Anterior cingulate cortex (tissue), 58 donors: ENCODE results near the gene ULK2.
"Not testable (repeated sequence)": the region's sequence is repeated elsewhere in the genome, so short reads cannot be mapped to it uniquely, and the experiment has no call there.

ENCODE experiments used
- DNase-seq, 58 donors: peaks; one replicate each; lab custom pipeline; 2025; lab: John Stamatoyannopoulos, UW

The ULK2 gene

DNA sequence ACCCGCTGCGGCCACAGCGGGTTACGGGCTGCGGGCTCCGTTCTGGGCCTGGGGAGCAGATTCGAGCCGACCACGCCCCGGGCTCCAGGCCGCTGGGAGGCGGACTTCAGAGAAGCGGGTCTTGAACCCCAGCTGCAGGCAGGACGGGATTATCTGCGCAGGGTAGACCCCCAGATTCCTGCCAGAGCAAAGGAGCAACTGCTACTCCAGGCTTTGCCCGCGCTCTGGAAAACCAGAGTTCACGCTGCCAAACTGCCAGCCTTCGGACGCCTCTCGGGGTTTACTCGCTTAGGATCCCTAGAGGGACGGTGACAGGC lies 301 bp upstream of the ULK2 start:
- peak in 12 of 58 donors; percentile 32 to 73 (median 68) for DNase-seq

DNA sequence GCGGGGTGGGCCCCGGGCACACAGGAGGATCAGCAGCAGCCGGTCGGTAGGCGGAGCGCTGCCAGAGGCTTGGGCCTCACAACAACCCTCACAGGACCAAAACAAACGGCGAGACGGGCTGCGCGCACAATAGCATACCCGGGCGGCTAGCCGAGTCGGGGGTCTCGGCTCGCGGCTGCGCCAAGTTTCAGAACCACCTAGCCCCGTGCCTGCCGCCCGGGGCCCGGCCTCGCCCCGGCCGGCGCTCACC lies 732 bp downstream of the ULK2 start:
- DNase-seq: peak in 48 of 58 donors; percentile 24 to 73 (median 54)

DNA sequence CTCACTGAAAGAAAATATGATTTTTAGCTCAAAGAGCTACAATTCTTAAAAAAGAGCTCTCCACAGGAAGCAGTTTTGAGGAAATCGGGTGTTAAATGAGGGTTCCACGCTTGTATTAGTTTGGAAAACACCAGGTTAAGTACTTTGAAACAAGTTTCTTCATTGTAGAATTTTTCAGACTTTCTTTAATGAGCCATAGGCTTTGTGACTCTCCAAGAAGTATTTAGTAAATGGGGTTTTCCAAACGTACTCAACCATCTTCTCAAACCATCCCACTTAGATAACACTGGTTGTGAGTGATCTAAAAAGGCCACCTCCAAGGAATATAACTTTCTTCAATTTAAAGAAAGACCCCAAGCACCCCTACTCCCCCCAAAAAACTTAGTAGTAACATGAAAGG lies 2.7 kb downstream of the ULK2 start:
- no peak for DNase-seq

DNA sequence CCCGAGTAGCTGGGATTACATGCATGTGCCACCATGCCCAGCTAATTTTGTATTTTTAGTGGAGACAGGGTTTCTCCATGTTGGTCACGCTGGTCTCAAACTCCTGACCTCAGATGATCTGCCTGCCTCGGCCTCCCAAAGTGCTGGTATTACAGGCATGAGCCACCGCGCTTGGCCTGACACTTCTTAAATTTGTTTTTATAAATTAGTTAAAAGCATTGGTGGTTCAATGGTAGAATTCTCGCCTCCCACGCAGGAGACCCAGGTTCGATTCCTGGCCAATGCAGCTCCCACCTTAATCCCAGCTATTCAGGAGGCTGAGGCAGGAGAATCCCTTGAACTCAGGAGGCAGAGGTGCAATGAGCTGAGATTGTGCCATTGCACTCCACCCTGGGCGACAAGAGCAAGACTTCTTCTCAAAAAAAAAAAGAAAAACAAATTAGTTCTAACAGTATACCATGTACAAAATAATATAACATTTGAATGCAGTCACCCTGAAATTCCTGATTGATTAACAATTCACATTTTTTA lies 7.0 kb downstream of the ULK2 start:
- DNase-seq: not testable (repeated sequence)

DNA sequence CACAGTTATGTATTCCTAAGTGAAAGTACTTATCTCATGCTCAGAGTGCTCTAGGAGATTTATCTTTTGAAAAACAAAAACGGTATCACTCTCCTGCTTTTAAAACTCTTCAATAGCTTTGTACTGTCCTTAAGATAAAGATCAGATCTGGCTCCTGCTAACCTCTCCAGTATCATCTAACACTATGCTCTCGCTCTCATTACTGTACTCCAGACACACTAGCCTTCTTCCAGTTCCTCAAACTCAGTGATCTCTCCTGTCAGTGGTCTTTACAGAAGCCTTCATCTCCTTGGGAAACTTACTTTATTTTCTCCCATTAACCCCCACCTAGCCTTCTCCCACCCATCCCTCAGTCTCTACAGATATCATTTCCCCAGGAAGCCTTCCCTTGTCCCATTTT lies 10.1 kb downstream of the ULK2 start:
- DNase-seq: no peak

DNA sequence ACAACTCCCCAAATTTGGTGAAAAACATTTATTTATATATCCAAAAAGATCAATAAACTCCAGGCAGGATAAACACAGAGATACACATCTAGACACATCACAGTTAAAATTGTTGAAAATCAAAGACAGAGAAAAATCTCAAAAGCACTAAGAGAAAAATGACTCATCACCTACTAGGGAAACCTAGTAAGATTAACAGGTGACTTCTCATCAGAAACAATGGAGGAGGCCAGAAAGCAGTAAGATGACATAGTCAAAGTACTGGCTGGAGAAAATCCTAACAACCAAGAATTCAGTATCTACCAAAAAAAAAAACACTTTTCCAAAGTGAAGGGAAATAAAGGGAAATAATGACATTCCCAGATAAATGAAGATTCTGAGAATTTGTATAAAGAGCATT lies 33.8 kb downstream of the ULK2 start:
- DNase-seq: no peak

DNA sequence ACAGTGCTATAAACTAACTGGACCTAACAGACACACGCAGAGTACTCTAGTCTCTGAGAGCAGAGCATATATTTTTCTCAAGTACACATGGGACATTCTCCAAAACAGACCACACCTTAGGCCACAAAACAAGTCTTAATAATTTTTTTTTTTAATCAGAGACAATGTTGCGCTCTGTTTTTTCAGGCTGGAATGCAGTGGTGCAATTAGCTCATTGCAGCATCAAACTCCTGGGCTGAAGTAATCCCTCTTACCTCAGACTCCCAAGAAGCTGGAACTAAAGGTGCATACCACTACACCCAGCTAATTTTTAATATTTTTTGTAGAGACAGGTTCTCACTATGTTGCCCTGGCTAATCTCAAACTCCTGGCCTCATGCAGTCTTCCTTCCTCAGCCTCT lies 37.7 kb downstream of the ULK2 start:
- no peak for DNase-seq

DNA sequence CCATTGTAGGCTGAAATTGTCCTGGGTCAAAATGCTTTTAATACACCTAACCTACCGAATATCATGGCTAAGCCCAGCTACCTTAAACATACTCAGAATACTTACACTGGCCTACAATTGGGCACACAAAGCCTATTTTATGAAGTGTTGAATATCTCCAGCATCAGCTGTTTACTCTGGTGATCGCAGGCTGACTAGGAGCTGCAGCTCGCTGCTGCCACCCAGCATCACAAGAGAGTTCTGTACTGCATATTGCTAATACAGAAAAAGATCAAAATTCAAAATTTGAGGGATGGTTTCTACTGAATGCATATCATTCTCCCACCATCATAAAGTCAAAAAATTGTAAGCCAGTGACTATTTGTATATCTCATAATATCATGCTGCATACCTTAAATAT lies 55.3 kb downstream of the ULK2 start:
- peak in 26 of 58 donors; percentile 1 to 43 (median 16) for DNase-seq

DNA sequence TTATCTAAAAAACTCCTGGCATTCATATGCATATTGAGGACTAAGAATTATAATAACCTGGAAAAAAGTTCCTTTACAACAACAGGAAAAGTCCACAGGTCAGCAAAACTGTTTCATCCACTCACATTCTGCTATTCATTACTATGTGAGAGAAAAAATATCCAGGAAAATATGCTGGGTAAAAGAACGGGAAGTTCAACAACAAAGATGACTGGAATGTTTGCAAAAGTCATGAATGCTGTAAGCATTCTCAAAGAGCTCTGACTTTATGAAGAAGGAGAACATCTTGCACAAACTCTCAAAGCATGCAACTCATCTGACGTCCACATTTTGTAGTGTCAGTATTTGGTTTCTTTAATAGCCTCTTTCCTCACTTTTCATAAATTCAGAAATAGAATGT lies 62.7 kb downstream of the ULK2 start:
- no peak for DNase-seq

DNA sequence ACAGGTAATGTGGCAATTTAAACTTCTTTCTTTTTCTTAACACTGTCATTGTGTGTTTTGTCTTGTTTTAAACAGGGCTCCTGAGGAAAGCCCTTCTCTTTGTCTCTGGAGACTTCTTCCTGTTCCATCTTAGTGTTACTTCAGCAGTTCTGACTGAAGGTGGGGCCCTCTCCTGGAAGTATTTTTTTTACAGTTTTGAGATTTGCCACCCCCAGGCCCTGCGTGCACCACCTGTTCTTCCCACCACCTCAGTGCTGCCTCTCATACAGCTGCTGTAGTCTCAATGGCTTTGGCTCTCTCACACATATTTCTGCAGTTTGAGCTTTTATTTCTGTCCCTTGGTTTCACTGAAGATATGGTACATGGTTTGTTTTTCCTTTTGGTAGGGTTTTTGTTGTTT lies 67.2 kb downstream of the ULK2 start:
- no peak for DNase-seq

DNA sequence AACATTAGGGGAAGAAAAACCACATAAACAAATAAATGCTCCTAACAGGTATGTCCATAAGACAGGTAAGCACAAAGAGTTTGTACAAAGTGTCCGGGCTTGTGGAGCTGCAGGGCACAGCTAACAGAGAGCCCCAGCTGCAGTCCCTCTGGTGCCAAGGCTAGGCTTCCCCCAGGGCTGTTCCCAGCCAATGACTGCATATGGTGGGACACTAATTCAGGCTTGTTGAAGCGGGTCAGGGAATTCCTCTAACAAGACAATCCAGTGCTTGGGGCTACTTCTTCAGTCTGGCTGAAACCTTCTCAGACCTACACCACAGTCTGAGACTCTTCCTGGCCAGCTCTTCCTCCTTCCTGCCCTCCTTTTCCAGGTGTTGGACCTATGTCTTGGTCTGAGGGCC lies 67.9 kb downstream of the ULK2 start:
- no peak for DNase-seq

DNA sequence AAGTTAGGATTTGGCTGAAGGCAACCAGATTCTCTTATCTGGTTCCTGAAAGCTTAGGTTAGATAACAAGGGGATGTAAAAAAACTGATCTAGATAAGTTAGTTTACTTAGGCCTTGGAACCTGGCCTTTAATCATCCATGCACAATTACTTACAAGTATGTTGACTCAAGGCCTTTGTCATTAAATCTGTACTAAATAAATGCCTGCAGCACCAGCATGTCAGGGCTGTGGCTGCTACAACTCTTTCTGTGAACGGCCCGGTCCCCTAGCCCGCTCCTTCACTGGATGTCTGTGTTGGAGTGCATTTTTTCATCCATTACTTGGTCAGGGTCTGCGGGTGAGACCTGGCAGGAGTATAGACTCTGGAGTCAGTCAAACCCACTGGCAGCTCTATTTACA lies 71.3 kb downstream of the ULK2 start:
- no peak for DNase-seq

DNA sequence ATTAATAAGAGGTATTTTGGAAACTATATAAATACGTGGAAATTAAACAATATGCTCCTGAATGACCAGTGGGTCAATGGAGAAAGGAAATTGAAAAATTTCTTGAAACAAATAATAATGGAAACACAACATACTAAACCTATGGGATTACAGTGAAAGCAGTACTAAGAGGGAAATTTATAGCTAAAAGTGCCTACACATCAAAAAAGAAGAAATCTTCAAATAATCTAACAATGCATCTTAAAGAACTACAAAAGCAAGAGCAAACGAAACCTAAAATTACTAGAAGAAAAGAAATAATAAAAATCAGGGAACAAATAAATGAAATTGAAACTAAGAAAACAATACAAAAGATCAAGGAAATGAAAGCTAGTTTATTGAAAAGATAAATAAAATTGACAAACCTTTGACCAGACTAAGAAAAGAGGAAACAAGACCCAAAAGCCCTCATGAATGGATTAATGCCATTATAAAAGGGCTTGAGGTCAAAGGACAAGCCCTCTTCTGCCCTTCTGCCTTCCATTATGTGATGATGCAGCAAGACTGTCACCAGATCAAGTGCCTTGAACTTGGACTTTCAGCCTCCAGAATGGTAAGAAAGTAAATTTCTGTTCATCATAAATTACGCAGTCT lies 75.7 kb downstream of the ULK2 start:
- DNase-seq: no peak

DNA sequence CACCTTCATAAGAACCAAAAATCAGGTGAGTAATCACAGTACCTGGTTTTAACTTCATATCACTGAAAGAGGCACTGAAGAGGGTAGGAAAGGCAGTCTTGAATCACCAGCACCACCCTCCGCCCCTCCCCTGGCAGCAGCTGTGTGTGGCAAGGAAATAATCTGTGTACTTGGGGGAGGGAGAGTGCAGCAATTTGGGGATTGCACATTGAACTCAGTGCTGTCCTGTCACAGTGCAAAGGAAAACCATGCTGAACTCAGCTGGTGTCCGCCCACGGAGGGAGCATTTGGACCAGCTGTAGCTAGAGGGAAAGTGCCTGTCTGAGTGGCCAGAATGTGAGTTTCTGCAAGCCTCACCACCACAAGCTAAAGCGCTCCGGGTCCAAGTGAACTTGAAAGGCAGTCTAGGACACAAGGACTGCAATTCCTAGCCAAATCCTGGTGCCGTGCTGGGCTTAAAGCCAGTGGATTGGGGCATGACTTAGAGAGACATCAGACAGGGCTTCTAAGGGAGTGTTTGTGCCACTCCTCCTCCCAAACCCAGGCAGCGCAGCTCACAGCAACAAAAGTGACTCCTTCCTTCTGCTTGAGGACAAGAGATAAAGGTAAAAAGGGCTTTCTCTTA lies 79.9 kb downstream of the ULK2 start:
- DNase-seq: peak in 28 of 58 donors; percentile 7 to 63 (median 22)

DNA sequence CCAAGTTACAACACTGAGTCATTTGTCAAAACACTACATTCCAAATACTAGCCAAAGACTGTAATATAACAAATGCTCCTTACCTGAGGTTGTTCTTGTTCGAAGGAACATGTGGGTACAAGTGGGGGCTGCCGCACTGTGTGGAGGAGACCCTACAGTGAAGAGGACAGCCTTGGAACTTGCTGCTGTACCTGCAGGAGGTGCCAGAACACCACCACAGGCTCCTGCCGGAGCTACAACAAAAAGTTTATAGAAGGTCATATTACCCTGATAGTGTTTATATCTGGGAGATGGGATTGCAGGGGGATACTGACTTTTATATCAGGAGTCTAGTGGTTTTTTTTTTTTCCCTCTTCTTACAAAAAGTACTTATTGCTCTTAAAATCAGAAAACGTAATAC lies 81.9 kb downstream of the ULK2 start:
- no peak for DNase-seq

DNA sequence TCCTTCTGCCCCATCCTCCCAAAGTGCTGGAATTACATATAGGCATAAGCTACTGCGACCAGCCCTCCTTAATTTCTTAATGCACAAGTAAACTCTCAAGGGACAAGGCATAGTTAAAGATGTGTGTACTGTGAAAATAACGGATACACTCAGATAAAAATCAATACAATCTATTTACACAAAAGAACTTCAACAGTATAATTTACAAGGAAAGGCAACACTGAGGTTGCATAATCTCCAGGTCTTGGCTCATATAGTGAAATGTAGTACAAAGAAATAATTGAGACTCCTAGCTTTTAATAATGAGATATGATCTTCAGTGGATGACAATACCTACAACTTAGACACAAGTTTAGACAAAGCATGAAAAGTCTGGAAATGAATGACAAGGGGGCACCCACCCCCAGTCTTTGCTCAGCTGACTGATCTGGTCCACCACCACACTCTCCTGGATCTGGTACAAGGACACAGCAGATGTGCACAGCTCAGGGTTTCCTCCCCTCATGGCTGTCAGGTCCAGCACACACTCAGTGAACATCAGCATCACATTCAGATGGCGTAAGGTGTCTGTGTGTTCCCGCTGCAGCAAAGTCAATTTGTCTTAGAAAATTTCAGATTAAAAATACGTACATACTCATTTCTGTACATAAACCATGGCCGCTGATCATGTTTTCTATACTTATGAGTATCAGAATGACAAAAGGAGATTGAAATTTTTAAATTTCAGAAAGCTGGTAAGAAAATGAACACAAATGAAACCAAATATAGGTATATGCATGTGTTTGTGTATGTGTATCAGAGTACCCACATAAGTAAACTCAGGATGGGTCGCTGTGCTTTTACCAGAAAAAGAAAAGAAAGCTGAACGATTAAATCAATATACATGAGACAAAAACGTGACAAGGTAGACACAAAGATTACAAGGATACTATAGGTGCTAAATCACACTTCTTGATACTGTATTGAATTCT lies 86.0 kb downstream of the ULK2 start:
- DNase-seq: no peak

DNA sequence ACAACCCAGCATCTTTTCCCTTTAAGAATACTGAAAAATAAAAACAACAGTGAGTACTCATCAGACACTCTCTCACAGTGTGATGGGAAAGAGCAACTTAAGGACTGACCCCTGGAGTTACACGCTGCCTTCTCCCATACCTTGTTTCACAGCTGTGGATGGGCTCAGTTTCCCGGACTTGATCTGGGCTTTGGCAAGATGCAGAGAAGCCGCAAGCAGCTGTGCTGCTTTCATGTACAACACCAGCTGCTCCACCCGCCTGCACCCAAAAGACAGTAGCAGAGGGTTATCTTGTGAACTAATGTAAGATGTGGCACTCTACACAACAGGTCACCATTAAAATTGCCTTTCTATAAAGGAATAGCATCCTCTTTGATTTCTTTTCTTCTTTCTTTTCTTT lies 86.9 kb downstream of the ULK2 start:
- DNase-seq: no peak

DNA sequence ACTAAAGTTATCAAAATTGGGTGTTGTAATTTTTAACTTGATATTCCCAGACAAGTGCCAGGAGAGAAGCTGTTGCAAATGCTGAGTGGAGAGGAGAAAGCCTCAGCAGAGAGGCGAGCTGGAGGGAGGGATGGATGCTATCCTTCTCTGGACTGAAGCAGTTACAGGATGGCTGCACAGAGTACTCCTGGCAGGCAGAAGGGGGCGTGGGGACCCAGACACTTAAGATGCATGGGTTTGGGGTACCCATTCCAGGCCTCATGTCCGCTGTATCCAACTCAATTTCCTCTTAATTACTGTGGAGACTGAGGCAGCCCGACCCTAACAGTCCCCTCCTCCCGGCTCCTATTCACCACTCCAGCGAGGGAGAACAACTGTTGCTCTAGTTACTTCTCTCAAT lies 94.2 kb downstream of the ULK2 start:
- DNase-seq: no peak

DNA sequence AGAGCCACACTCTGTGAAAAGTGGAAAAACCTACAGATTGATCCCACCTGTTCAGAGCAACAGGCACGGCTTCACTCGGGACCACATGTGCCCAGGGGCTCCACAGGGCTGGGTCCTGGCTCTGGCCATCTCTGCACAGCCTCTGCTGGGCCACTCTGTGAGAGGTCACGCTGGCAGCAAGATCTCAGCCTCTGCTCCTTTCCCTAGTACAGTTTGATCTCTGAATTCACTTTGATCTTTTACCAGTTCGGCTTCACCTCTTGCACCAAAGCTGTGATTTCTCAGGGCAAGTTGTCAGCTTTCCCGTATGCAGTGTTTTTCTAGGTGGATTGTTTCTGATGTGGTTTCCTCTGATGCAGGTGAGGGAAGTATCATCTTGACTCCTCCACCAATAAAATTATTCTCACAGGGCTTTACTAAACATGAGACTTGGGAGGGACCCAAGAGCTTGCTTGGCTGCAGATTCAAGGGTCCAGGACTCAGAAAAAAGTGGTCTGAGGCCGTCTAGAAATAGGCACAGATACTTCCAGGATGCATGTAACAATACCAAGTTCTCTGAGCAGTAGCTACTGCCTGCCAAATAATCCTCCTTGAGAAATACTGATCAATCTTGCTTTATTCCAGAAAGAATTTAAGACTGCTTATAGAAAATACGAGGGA lies 95.6 kb downstream of the ULK2 start:
- no peak for DNase-seq

DNA sequence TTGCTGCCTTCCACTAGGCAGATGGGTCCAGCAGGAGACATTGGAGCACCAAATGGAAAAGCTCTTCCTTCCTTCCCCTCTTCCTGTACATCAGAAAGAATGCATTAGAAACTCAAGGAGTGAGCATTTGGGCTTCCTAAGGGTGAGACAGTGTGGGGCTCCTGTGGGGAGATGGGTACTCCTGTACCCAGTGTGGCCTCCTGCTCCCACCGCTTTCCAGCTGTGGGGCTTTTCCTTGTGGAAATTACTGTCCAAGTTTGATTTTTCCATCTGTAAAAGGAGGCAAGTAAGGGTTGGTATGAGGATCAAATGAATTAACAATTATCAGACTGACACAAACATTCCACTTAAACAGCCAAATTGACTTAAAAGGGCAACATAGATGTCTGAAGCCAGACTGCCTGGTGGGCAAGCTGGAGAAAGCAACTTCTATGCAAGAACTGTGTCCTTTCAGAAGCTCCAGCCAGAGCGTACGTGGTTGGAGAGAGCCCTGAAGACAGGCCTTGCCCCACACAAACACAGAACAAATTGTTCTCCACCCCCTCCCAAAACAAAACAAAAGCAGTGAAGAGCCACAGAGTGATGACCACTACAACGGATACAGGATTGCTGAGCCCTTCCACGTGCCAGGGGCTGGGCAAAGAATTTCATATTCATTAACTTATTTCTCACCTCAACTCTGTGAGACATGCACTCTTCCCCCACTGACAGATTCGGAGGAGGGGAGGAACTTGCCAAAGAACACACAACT lies 96.6 kb downstream of the ULK2 start:
- no peak for DNase-seq
